HepG2 (cell line): ENCODE measurements around the gene DNMT3A.

Source experiments
- CEBPZ ChIP-seq: IDR thresholded peaks from 2 replicates; pipeline ENCODE4 v1.6.1; 2012; ENCODE audit warnings: low read length, improper control_type of control experiment
- FOXM1 ChIP-seq: sonication (generic); formaldehyde crosslinking; IDR thresholded peaks from 2 replicates; pipeline ENCODE4 v1.5.0; 2020; ENCODE audit warnings: missing genetic modification reagents
- MAFK ChIP-seq, 2 experiments: IDR thresholded peaks in 1 of 2; conservative IDR thresholded peaks in 1 of 2; 2 replicates each; pipeline ENCODE4 v1.6.1; 2011; ENCODE audit warnings: improper control_type of control experiment in 2 of 2, low read length in 2 of 2
- MLX ChIP-seq: IDR thresholded peaks from 2 replicates; pipeline ENCODE4 v1.6.1; 2016
- NFKB2 ChIP-seq: sonication (generic); formaldehyde crosslinking; IDR thresholded peaks from 2 replicates; pipeline ENCODE4 v1.4.0; 2020; ENCODE audit warnings: missing genetic modification reagents, borderline replicate concordance
- RAD21 ChIP-seq: fragments of 450-650 bp; formaldehyde crosslinking; IDR thresholded peaks from 2 replicates; pipeline ENCODE4 v1.5.0; 2020; ENCODE audit warnings: mild to moderate bottlenecking
- ZBTB21 ChIP-seq: sonication (generic); formaldehyde crosslinking; IDR thresholded peaks from 2 replicates; pipeline ENCODE4 v1.4.0; 2020; ENCODE audit warnings: missing genetic modification reagents
- ZSCAN21 ChIP-seq: sonication (generic); formaldehyde crosslinking; IDR thresholded peaks from 2 replicates; pipeline ENCODE4 v1.8.0; 2022; ENCODE audit warnings: mild to moderate bottlenecking, missing genetic modification reagents, moderate library complexity, borderline replicate concordance
- TF ChIP-seq, protein P1 (sequence below): sonication (generic); formaldehyde crosslinking; IDR thresholded peaks from 2 replicates; pipeline ENCODE4 v1.8.0; 2022; ENCODE audit warnings: mild to moderate bottlenecking, missing genetic modification reagents

GRCh38 chr2:25310965-25311864, 30.5 kb downstream of the DNMT3A start:
- TF ChIP-seq NFKB2 (no peak), RAD21 (CRISPR knock-in tag) (no peak), MAFK (conservative IDR thresholded peaks at IDR 0.05 in 1 of 2, IDR thresholded peaks at IDR 0.05 in 1 of 2; ENCODE audit: low read length in 2 of 2) (no peak), FOXM1 (CRISPR knock-in tag) (no peak), ZSCAN21 (CRISPR knock-in tag) (no peak), MLX (CRISPR knock-in tag) (no peak), CEBPZ (no peak), ZBTB21 (CRISPR knock-in tag) (no peak)
- TF ChIP-seq, protein P1, sequence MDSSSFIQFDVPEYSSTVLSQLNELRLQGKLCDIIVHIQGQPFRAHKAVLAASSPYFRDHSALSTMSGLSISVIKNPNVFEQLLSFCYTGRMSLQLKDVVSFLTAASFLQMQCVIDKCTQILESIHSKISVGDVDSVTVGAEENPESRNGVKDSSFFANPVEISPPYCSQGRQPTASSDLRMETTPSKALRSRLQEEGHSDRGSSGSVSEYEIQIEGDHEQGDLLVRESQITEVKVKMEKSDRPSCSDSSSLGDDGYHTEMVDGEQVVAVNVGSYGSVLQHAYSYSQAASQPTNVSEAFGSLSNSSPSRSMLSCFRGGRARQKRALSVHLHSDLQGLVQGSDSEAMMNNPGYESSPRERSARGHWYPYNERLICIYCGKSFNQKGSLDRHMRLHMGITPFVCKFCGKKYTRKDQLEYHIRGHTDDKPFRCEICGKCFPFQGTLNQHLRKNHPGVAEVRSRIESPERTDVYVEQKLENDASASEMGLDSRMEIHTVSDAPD: no peak
